Activated naive CD8-positive, alpha-beta T cell treated with anti-CD3 and anti-CD28 coated beads, Interleukin-2, amount 50 U/mL, for 24 hours (primary cell): ENCODE data around the gene TMEM158.

ENCODE experiments used
- ATAC-seq: fragments of 150-1000 bp; cut with Tn5 transposase; one replicate; pipeline ENCODE4 v1.10.0; 2021
- DNase-seq: peaks from one replicate; pipeline ENCODE4 v3.0.0; 2021
- H3K27ac Mint-ChIP-seq: one replicate; pipeline ENCODE4 v1.8.0; 2021; ENCODE audit warnings: mild to moderate bottlenecking, mixed read lengths
- H3K27me3 Mint-ChIP-seq: one replicate; pipeline ENCODE4 v1.8.0; 2021; ENCODE audit warnings: mixed read lengths
- H3K36me3 Mint-ChIP-seq: one replicate; pipeline ENCODE4 v1.8.0; 2021; ENCODE audit warnings: low read depth, mixed read lengths
- H3K4me1 Mint-ChIP-seq: one replicate; pipeline ENCODE4 v1.8.0; 2021; ENCODE audit warnings: mixed read lengths
- H3K4me3 Mint-ChIP-seq: one replicate; pipeline ENCODE4 v1.8.0; 2021; ENCODE audit warnings: mild to moderate bottlenecking, moderate library complexity, mixed read lengths
- H3K9me3 Mint-ChIP-seq: one replicate; pipeline ENCODE4 v1.8.0; 2021; ENCODE audit warnings: mixed read lengths

TMEM158 gene

DNA sequence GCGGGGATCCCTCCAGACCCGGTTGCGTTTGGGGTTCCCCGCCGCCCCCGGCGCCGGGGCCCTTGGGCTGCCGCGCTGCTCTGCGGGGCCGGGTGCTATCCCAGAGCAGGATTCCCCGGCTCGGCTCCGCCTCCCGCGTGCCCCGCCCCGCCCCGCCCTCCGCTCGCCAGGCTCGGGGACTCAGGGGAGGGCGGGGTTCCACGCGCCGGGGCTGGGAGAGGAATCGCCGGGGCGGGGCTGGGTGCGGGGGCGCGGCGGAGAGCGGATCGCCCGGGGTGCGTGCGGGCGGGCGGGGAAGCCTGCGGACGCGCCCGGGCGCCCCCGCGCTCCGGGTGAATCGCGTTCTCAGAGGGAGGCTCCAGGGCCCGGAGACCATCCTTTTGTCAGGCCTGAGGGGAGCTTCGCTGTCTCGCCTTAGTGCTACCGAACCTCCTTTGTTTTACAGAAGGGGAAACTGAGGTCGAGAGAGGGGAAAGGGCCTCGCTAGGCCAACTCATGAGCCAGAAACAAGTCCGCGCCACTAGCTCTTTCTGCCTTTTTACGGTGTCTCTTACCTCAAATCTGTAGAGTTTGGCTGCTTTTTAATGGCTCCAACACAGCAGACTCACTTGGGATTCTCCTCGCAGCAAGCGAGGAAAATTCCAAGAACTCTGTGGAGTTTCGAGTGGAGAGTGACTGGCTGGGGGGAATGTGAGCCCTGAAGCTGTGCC lies at the start of gene TMEM158:
Gene TMEM158 (minus strand): TSS at position 82 of the 710 bp plus-strand sequence. CDS start 260 bp downstream, outside the sequence.
- H3K27ac Mint-ChIP-seq = no peak within 1 kb of the TSS
- H3K9me3 Mint-ChIP-seq = no peaks in the 10 kb centered on the region
- H3K4me1 Mint-ChIP-seq = peaks cover 15% of the 10 kb centered on the region
- peak; percentile 86 for ATAC-seq
- H3K27me3 Mint-ChIP-seq = peaks cover 74% of the 10 kb centered on the region
- peak within 1 kb of the TSS; percentile 75 for H3K4me3 Mint-ChIP-seq
- DNase-seq = peak; percentile 79
- no peaks in the 10 kb centered on the region for H3K36me3 Mint-ChIP-seq

DNA sequence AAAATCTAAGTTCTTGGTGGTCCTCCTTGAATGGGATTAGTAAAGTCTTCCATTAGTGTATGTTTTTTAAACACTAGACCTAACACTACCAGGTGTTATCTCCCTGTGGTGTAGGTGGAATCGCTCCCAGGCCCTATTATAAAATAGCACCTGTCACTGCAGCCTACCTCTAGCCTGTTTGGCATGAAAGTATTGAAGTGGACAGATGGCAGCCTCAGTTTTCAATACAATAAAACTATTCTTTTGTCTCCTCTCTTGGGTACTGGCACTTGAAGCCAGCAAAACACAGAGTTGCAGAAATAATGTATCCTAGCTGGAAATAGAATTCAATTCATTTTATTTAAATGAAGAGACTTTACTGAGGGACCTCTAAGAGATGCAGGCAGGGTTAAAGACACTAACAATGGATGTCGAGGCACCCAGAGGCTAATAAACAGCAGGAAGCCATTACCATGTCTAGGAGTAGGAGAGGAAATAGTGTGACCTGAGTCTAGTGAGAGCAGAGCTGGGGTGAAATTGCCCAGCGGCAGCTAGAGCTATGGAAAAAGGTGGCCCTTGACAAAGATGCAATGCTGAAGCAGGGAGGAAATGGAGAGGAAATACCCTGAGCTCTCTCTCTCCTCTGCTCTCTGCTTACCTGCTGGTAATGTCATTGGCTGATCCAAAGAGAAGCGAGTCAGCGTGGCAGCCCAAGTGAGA lies 49.1 kb upstream of the TMEM158 start:
- H3K4me3 Mint-ChIP-seq = no peak overlapping the region
- H3K27me3 Mint-ChIP-seq = peaks cover 3% of the 10 kb centered on the region
- peaks cover 29% of the 10 kb centered on the region for H3K9me3 Mint-ChIP-seq
- H3K27ac Mint-ChIP-seq = no peak overlapping the region
- no peaks in the 10 kb centered on the region for H3K4me1 Mint-ChIP-seq
- DNase-seq (no peak), ATAC-seq (no peak)
- no peaks in the 10 kb centered on the region for H3K36me3 Mint-ChIP-seq

DNA sequence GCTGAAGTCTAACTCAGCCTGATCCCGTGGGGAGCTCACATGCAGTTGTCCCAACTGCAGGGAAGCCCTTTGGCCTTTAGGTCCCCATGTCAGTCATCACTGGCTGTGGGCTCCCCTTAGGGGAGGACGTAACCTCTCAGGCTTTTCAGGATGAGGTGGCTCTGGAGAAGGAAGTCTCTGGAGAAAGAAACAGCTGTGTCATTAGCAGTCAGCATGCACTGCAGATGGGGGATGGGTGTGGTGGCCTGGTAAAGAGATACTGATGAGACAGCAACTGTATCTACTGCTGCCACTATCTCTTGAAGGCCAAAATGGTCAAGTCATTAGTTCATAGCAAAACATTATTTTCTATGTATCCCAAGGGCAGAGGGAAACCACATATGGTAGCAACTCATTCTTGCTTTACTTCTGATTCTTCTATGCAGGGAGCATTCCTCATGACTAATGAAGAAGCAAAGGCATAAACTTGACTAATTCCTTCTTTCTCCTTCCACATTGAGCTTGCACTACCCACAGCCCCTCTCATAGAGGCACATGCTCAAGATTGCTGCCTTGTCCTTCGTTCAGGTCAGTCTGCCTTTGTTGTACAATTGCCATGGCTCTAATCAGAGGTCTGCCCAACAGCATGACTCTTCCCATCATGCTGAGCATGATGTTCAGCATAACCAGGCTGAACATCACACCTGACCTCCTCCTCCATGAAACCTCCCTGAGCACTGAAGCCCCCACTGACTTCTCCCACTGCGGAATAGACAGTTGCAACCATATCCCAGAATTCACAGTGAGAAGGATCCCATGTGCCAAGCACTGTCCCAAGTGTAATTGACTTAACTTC lies 47.8 kb upstream of the TMEM158 start:
- ATAC-seq (no peak), DNase-seq (no peak)
- peaks cover 23% of the 10 kb centered on the region for H3K9me3 Mint-ChIP-seq
- no peaks in the 10 kb centered on the region for H3K36me3 Mint-ChIP-seq
- no peak overlapping the region for H3K4me3 Mint-ChIP-seq
- H3K27me3 Mint-ChIP-seq = peaks cover 9% of the 10 kb centered on the region
- peaks cover 2% of the 10 kb centered on the region for H3K4me1 Mint-ChIP-seq
- no peak overlapping the region for H3K27ac Mint-ChIP-seq

DNA sequence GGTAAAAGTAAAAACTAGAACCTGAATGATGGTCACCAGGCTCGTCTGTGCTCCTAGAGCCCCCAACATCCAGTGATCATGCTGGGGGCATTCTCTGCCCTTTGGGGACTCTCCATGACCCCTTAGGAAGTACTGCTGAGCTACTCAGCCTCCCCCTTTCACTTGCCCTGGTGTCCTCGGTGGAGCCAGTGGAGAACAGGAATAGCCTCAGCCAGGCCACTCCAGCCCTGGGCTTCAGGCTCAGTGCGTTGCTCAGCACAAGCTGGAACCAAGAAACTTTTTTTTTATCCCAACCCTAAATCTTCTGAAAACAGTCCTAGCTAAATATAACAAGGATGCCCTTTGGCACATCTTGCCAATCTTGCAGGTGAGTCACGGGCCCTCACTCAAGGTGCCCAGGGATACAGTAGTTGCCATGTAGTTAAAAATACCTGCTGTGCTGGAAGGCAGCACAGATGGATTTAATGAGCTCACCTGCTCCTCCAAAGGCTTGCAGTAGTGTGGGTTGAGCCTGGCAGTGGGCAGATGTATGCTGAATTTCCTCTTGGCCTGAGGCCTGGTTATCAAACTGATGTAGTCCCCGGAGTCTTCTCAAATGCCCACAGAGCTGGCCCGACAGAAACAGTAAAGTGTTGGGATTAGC lies 46.9 kb upstream of the TMEM158 start:
- ATAC-seq (no peak), DNase-seq (no peak)
- H3K4me3 Mint-ChIP-seq = no peak overlapping the region
- H3K27ac Mint-ChIP-seq = no peak overlapping the region
- H3K4me1 Mint-ChIP-seq = peaks cover 2% of the 10 kb centered on the region
- H3K36me3 Mint-ChIP-seq = no peaks in the 10 kb centered on the region
- H3K27me3 Mint-ChIP-seq = peaks cover 9% of the 10 kb centered on the region
- peaks cover 15% of the 10 kb centered on the region for H3K9me3 Mint-ChIP-seq

DNA sequence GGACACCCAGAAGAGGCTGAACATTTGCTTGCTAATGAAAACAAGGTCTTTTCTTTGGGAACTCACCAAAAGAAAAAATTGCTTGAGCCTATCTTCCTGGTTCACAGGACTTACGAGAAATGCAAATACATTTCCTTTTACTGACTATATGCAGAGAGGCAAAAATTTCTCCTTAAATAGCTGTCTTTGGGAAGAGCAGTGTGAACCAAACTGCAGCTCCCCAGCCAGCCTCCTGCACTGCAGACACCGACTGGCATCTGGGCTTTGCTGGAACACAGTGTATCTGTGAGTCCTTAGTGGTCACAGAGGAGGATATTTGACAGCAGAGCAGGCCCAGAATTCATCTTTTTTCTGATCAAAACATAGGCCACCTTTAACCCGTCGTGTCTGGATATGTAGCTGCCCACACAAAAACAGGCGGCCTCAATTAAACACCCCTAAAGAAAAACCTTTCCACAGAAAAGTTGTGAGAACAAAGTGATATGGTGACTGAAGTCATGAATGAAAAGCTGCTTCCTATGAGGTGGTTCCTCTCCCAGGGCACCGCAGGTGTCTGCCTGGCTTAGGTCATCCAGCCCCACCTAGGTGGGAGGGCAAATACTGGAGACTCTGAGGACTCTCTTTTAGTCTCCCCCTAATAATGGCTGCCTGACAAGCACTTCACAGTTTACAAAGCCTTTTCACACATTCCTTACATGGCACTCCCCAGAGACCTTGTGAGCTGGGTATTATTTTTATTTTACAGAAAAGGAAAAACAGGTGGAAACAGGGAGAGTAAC lies 46.1 kb upstream of the TMEM158 start:
- H3K36me3 Mint-ChIP-seq = no peaks in the 10 kb centered on the region
- ATAC-seq (no peak), DNase-seq (no peak)
- no peak overlapping the region for H3K27ac Mint-ChIP-seq
- peaks cover 8% of the 10 kb centered on the region for H3K9me3 Mint-ChIP-seq
- H3K4me1 Mint-ChIP-seq = peaks cover 2% of the 10 kb centered on the region
- H3K27me3 Mint-ChIP-seq = peaks cover 9% of the 10 kb centered on the region
- no peak overlapping the region for H3K4me3 Mint-ChIP-seq

DNA sequence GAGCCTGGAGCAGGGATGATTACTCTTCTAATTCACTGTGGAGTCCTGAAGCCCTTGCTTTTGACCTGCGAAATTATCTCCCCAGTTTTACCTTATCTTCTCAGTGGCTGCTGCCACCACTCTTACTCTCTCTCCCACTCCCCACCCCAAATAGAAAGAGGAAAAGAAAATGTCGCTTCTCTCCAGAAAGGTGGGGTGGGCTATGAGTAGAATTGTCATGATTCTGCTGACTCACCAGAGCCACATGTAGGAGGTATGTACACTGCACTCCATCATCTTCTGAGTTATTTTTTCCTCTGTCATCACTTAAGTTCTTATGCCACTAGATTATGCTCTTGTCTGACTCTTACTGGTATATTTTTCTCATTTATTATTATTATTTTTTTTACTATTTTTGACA lies 43.9 kb upstream of the TMEM158 start:
- Mint-ChIP-seq H3K36me3 (no peaks in the 10 kb centered on the region), H3K27ac (no peak overlapping the region), H3K4me1 (peaks cover 2% of the 10 kb centered on the region), H3K4me3 (no peak overlapping the region), H3K9me3 (no peaks in the 10 kb centered on the region), H3K27me3 (peaks cover 6% of the 10 kb centered on the region)
- DNase-seq (no peak), ATAC-seq (peak; percentile 28)

DNA sequence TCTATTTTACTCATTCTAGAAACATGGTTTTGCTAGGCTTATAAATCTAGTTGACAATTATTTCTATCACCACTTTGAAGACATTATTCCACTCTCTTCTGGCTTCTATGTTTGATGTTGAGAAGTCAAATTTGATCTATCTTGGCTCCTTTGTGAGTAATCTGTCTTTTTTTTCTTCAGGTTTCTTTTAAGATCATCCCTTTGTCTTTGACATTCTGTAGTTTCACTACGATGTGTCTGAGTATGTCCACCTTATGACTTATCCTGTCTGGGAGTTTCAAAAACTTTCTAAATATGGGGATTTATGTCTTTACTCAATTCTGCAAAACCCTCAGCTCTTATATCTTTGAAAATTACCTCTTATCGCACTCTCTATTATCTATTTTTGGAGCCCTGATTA lies 41.0 kb upstream of the TMEM158 start:
- H3K27ac Mint-ChIP-seq = no peak overlapping the region
- DNase-seq (no peak), ATAC-seq (no peak)
- no peak overlapping the region for H3K4me3 Mint-ChIP-seq
- H3K9me3 Mint-ChIP-seq = no peaks in the 10 kb centered on the region
- no peaks in the 10 kb centered on the region for H3K36me3 Mint-ChIP-seq
- peaks cover 6% of the 10 kb centered on the region for H3K27me3 Mint-ChIP-seq
- H3K4me1 Mint-ChIP-seq = peaks cover 2% of the 10 kb centered on the region

DNA sequence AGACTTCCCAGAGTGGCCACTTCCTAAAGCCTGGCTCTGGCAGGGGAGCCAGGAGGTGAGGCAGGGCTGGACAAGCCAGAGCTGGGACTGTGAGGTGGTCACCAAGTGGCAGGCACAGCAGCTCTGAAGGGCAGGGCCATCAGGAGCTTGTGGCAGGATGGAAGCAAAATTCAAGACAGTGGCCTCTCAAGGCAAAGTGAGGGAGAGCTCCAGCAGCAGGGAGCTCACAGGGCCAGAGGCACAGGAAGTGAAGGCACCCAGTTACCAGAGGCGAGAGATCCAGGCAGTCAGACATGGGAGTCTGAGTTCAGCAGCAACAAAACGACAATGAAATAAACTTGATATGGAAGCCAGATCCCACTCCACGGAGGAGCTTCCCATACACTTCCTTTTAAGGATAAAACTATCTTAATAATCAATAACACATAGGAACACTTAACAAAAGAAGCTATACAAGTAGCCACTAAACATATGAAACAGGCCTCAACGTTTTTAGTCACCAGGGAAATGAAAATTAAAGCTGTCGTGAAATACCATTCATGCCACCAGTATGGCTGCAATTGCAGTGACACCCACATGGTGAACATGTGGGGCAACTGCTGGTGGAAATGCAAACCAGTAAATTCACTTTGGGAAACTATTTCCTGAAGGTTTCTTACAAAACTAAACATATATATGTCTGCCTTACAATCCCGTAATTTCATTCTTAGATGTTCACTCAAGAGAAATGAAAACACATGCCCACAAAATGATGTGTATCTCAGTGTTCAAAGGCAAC lies 35.4 kb upstream of the TMEM158 start:
- H3K4me3 Mint-ChIP-seq = no peak overlapping the region
- H3K36me3 Mint-ChIP-seq = no peaks in the 10 kb centered on the region
- no peaks in the 10 kb centered on the region for H3K9me3 Mint-ChIP-seq
- no peaks in the 10 kb centered on the region for H3K4me1 Mint-ChIP-seq
- ATAC-seq (no peak), DNase-seq (no peak)
- H3K27ac Mint-ChIP-seq = no peak overlapping the region
- H3K27me3 Mint-ChIP-seq = no peaks in the 10 kb centered on the region

DNA sequence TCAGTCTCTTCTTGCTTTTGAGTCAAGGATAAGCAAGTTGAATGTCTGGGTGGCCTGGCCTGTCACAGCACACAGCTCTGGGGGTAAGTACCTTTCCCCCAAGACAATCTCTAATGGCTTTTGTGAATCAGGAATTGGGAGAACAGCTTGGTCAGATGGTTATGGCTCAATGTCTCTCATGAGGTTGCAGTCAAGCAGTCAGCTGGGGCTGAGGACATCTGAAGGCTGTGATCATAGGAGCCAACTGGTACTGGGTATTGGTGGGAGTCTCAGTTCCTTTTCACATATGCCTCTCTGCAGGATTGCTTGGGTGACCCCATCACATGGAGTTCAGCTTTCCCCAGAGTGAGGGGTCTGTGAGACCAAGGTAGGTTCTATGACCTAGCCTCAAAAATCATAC lies 33.0 kb upstream of the TMEM158 start:
- no peaks in the 10 kb centered on the region for H3K36me3 Mint-ChIP-seq
- no peaks in the 10 kb centered on the region for H3K4me1 Mint-ChIP-seq
- ATAC-seq (no peak), DNase-seq (no peak)
- no peaks in the 10 kb centered on the region for H3K27me3 Mint-ChIP-seq
- H3K4me3 Mint-ChIP-seq = no peak overlapping the region
- H3K27ac Mint-ChIP-seq = no peak overlapping the region
- H3K9me3 Mint-ChIP-seq = no peaks in the 10 kb centered on the region

DNA sequence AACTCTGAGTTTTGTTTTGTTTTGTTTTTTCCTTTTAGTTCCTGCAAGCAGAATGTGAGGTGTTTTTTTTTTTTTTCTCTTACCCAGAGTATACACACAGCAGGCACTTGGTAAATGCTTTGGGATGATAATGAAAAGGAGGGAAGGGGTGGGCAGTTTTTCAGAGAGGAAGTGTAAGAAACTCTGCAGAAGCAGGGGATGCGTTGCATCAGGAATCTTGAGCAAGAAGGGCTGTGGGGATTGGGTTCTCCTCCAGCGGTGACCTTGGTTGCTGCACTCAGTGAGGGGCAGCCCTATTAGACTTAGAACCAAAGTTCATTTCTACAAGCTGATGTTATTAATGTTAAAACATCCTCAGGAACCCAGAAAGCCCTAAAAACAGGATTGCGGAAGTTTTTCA lies 32.2 kb upstream of the TMEM158 start:
- no peaks in the 10 kb centered on the region for H3K27me3 Mint-ChIP-seq
- no peak overlapping the region for H3K27ac Mint-ChIP-seq
- H3K9me3 Mint-ChIP-seq = no peaks in the 10 kb centered on the region
- no peaks in the 10 kb centered on the region for H3K4me1 Mint-ChIP-seq
- DNase-seq (no peak), ATAC-seq (no peak)
- H3K36me3 Mint-ChIP-seq = no peaks in the 10 kb centered on the region
- H3K4me3 Mint-ChIP-seq = no peak overlapping the region

DNA sequence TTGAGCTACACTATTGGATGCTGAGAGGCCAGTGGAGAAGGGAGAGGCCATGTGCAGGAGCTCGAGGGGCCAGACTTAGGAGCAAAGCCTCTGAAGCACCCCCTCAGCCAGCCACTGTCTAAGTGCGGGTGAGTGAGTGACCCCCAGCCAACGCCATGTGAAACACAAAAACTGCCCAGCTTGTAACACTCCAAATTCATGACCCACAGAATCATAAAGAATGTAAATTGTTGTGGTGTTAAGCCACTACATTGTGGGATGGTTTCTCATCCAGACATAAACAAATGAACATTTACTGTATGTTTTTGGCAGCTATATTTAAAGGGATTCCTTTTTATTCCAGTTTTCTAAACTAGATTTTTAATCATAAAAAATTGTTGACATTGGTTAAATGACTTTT lies 27.2 kb upstream of the TMEM158 start:
- DNase-seq = no peak
- Mint-ChIP-seq H3K36me3 (no peaks in the 10 kb centered on the region), H3K27me3 (no peaks in the 10 kb centered on the region), H3K4me3 (no peak overlapping the region), H3K4me1 (no peaks in the 10 kb centered on the region), H3K27ac (no peak overlapping the region), H3K9me3 (no peaks in the 10 kb centered on the region)
- no peak for ATAC-seq

DNA sequence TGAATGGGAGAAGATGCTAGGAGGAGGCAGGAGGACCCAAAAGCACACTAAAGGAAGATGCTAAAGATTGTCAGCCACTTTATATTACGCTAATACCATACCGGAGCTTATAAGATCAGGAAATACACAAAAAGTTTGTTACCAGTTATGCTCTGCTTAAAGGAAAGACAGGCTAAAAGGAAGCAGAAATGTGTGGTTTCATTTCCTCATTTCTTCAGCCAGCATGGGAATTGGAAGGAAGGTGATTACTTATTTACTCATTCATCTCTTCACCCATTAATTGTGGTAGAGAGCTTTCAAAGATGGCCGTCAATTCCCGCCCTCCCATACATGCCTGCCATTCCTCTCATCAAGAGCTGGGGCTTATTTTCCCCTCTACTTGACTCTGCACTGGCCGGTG lies 26.7 kb upstream of the TMEM158 start:
- Mint-ChIP-seq H3K4me1 (no peaks in the 10 kb centered on the region), H3K27ac (no peak overlapping the region)

DNA sequence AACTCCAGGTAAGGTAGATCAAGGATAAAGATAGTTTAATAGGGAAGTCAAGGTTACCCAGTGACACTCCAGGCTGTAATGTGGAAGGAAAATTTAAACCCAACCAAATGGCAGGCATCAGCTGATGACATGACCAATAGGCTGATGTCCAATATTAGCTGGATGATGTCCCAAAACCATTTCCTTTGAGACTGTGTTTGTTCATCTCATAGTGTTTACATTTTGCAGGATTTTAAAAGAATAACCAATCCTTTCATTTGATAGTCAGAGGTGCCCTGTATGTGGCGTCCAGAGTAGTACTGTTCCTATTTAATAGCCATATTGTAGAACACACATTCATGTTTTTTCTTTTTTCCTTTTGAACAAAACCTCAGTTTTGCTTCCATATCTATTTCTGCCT lies 23.3 kb upstream of the TMEM158 start:
- Mint-ChIP-seq H3K27me3 (peaks cover 4% of the 10 kb centered on the region), H3K36me3 (no peaks in the 10 kb centered on the region), H3K9me3 (no peaks in the 10 kb centered on the region), H3K4me3 (no peak overlapping the region), H3K4me1 (no peaks in the 10 kb centered on the region), H3K27ac (no peak overlapping the region)
- DNase-seq (no peak), ATAC-seq (no peak)

More for the DNA sequence above, 26.7 kb upstream of the TMEM158 start:
- DNase-seq (no peak), ATAC-seq (no peak)
- no peaks in the 10 kb centered on the region for H3K27me3 Mint-ChIP-seq
- no peak overlapping the region for H3K4me3 Mint-ChIP-seq
- H3K36me3 Mint-ChIP-seq = no peaks in the 10 kb centered on the region
- no peaks in the 10 kb centered on the region for H3K9me3 Mint-ChIP-seq
